A549 (cell line): Measurements from ENCODE around the gene FANCC. TPM values are rescaled to one million over a fixed set of nuclear protein-coding genes. Genes with fewer than 3 reads are reported as not detected.

Experiments used
- ATAC-seq, 2 experiments: fragments of 200-7000 bp in 1 of 2; fragments of >200 bp in 1 of 2; cut with Nextera tagmentation in 1 of 2; cut with Tn5 transposase in 1 of 2; 3 replicates each; pipeline versions ENCODE4 v1.8.0 to v1.9.1; 2018 to 2020; ENCODE audit warnings: mild to moderate bottlenecking in 1 of 2, moderate library complexity in 1 of 2
- CTCF ChIA-PET: fragments of 300-600 bp; sonication (Branson Sonifier 250); formaldehyde crosslinking; extraction: SDS; loops from one replicate; lab custom pipeline; 2021; ENCODE audit warnings: antibody characterized with exemption, inconsistent platforms; lab: Yijun Ruan, JAX
- POLR2A ChIA-PET: fragments of 350-600 bp; formaldehyde crosslinking; extraction: SDS; loops from one replicate; lab custom pipeline; 2021; ENCODE audit warnings: antibody characterized with exemption, inconsistent platforms; lab: Yijun Ruan, JAX
- DNase-seq, 2 experiments: peaks; one replicate each; pipeline versions ENCODE4 v3.0.0 to v3.0.0-alpha.2; 2011 to 2016; ENCODE audit warnings: low read depth in 1 of 2, low spot score in 1 of 2
- FAIRE-seq: peaks from 2 replicates; lab custom pipeline; 2011; peaks lifted over from hg19 to GRCh38; lab: Jason Lieb, UNC
- H3K27ac ChIP-seq, 2 experiments: fragments of >200 bp; sonication (Bioruptor Twin); formaldehyde crosslinking; 3 replicates each; pipeline ENCODE4 v1.5.1; 2016 to 2017
- H3K4me1 ChIP-seq: fragments of >200 bp; sonication (Bioruptor Twin); formaldehyde crosslinking; 3 replicates; pipeline ENCODE4 v1.6.1; 2016
- H3K4me2 ChIP-seq: fragments of >200 bp; sonication (Bioruptor Twin); formaldehyde crosslinking; 3 replicates; pipeline ENCODE4 v1.6.1; 2016
- H3K4me3 ChIP-seq: fragments of >200 bp; sonication (Bioruptor Twin); formaldehyde crosslinking; 3 replicates; pipeline ENCODE4 v1.5.1; 2016
- H3K9me3 ChIP-seq: fragments of >200 bp; sonication (Bioruptor Twin); formaldehyde crosslinking; 3 replicates; pipeline ENCODE4 v1.6.1; 2016
- BCL3 ChIP-seq: fragments of >200 bp; sonication (Bioruptor Twin); formaldehyde crosslinking; IDR thresholded peaks from 3 replicates; pipeline ENCODE4 v1.6.1; 2016
- CBX8 ChIP-seq: fragments of 200-600 bp; sonication (generic); IDR thresholded peaks from 2 replicates; pipeline ENCODE4 v1.6.1; 2016
- CHD4 ChIP-seq: fragments of 200-600 bp; sonication (generic); IDR thresholded peaks from 2 replicates; pipeline ENCODE4 v1.6.1; 2016; ENCODE audit warnings: antibody characterized with exemption, mild to moderate bottlenecking, borderline replicate concordance
- E2F6 ChIP-seq: IDR thresholded peaks from 2 replicates; pipeline ENCODE4 v1.6.1; 2012; ENCODE audit warnings: low read depth, borderline replicate concordance
- EHMT2 ChIP-seq: fragments of 200-600 bp; sonication (generic); IDR thresholded peaks from 2 replicates; pipeline ENCODE4 v1.6.1; 2016; ENCODE audit warnings: antibody characterized with exemption, low read depth, mild to moderate bottlenecking, moderate library complexity
- EP300 ChIP-seq, 2 experiments: fragments of >200 bp; sonication (Bioruptor Twin); formaldehyde crosslinking; IDR thresholded peaks; 2 replicates in 1 of 2; 3 replicates in 1 of 2; pipeline ENCODE4 v1.6.1; 2016 to 2017
- ESRRA ChIP-seq: fragments of 150-350 bp; IDR thresholded peaks from 2 replicates; pipeline ENCODE4 v1.6.1; 2014; ENCODE audit warnings: mild to moderate bottlenecking, low read length, borderline replicate concordance
- FOSB ChIP-seq: fragments of 250-450 bp; sonication (Bioruptor Pico); IDR thresholded peaks from 2 replicates; pipeline ENCODE4 v1.5.0; 2020; ENCODE audit warnings: mild to moderate bottlenecking, moderate library complexity
- FOSL2 ChIP-seq, 2 experiments: fragments of 450-650 bp in 1 of 2; fragments of >200 bp in 1 of 2; sonication (Bioruptor Twin) in 1 of 2; formaldehyde crosslinking; IDR thresholded peaks; 2 replicates each; pipeline versions ENCODE4 v1.5.0 to v1.6.1; 2016 to 2020; ENCODE audit warnings: mild to moderate bottlenecking in 1 of 2, moderate library complexity in 1 of 2
- GATA3 ChIP-seq: IDR thresholded peaks from 2 replicates; pipeline ENCODE4 v1.6.1; 2012; ENCODE audit warnings: borderline replicate concordance
- HDAC2 ChIP-seq: fragments of 200-600 bp; sonication (generic); IDR thresholded peaks from 2 replicates; pipeline ENCODE4 v1.6.1; 2016
- HEYL ChIP-seq: fragments of 250-450 bp; sonication (Bioruptor Pico); IDR thresholded peaks from 2 replicates; pipeline ENCODE4 v1.8.0; 2021; ENCODE audit warnings: mild to moderate bottlenecking, moderate library complexity
- HOXA7 ChIP-seq: fragments of 250-450 bp; sonication (Bioruptor Pico); IDR thresholded peaks from 2 replicates; pipeline ENCODE4 v1.5.0; 2020; ENCODE audit warnings: mild to moderate bottlenecking, moderate library complexity
- HOXB5 ChIP-seq: fragments of 250-450 bp; sonication (Bioruptor Pico); IDR thresholded peaks from 2 replicates; pipeline ENCODE4 v1.5.0; 2020; ENCODE audit warnings: mild to moderate bottlenecking, moderate library complexity
- JUNB ChIP-seq: fragments of >200 bp; sonication (Bioruptor Twin); formaldehyde crosslinking; IDR thresholded peaks from 2 replicates; pipeline ENCODE4 v1.6.1; 2016
- KDM1A ChIP-seq: fragments of 200-600 bp; sonication (generic); IDR thresholded peaks from 2 replicates; pipeline ENCODE4 v1.6.1; 2016; ENCODE audit warnings: low read depth, mild to moderate bottlenecking
- KDM5A ChIP-seq: fragments of 200-600 bp; sonication (generic); IDR thresholded peaks from 2 replicates; pipeline ENCODE4 v1.6.1; 2016; ENCODE audit warnings: antibody characterized with exemption, mild to moderate bottlenecking
- MYC ChIP-seq: IDR thresholded peaks from 2 replicates; pipeline ENCODE4 v1.6.1; 2012; ENCODE audit warnings: mild to moderate bottlenecking, inconsistent platforms, low read length, improper control_type of control experiment, borderline replicate concordance
- NR3C1 ChIP-seq: fragments of >200 bp; sonication (Bioruptor Twin); formaldehyde crosslinking; IDR thresholded peaks from 3 replicates; pipeline ENCODE4 v1.6.1; 2017
- PHF8 ChIP-seq: fragments of 200-600 bp; sonication (generic); IDR thresholded peaks from 2 replicates; pipeline ENCODE4 v1.6.1; 2016; ENCODE audit warnings: low read depth, mild to moderate bottlenecking, antibody characterized with exemption, moderate library complexity, borderline replicate concordance
- POLR2A ChIP-seq: IDR thresholded peaks from 2 replicates; pipeline ENCODE4 v1.6.1; 2012; ENCODE audit warnings: mild to moderate bottlenecking, low read length
- POLR2AphosphoS2 ChIP-seq: conservative IDR thresholded peaks from 2 replicates; pipeline ENCODE4 v1.6.1; 2012; ENCODE audit warnings: low read length, improper control_type of control experiment, inconsistent platforms
- RARB ChIP-seq: fragments of 250-450 bp; sonication (Bioruptor Pico); IDR thresholded peaks from 2 replicates; pipeline ENCODE4 v1.8.0; 2021; ENCODE audit warnings: mild to moderate bottlenecking, moderate library complexity
- RFX5 ChIP-seq: fragments of 450-650 bp; IDR thresholded peaks from 2 replicates; pipeline ENCODE4 v1.7.1; 2014; ENCODE audit warnings: antibody characterized with exemption, mild to moderate bottlenecking, moderate library complexity
- SREBF2 ChIP-seq: fragments of 450-650 bp; IDR thresholded peaks from 2 replicates; pipeline ENCODE4 v1.6.1; 2014; ENCODE audit warnings: mild to moderate bottlenecking, moderate library complexity
- TP53 ChIP-seq: fragments of 250-450 bp; sonication (Bioruptor Pico); IDR thresholded peaks from 2 replicates; pipeline ENCODE4 v1.5.0; 2021; ENCODE audit warnings: mild to moderate bottlenecking, moderate library complexity
- ZC3H11A ChIP-seq: fragments of 450-650 bp; IDR thresholded peaks from 2 replicates; pipeline ENCODE4 v1.6.1; 2014; ENCODE audit warnings: antibody characterized with exemption, mild to moderate bottlenecking
- ZNF302 ChIP-seq: fragments of 250-450 bp; sonication (Bioruptor Pico); IDR thresholded peaks from 2 replicates; pipeline ENCODE4 v1.9.0; 2021; ENCODE audit warnings: inconsistent platforms, mild to moderate bottlenecking, moderate library complexity
- ZSCAN20 ChIP-seq: fragments of 250-450 bp; sonication (Bioruptor Pico); IDR thresholded peaks from 2 replicates; pipeline ENCODE4 v1.8.0; 2022; ENCODE audit warnings: mild to moderate bottlenecking, moderate library complexity
- WGBS: methylation state at CpG from one replicate; pipeline ENCODE4 v1.1.6; 2017; ENCODE audit errors: missing lambda C conversion rate; 5-methylcytosine and 5-hydroxymethylcytosine counted together
- polyA plus RNA-seq, 4 experiments: library from polyadenylated mRNA; depleted of rRNA in 3 of 4; stranded (reverse); fragments of >200 nt; fragmentation: RNase III in 1 of 4; extraction: RNeasy Plus Mini Kit Qiagen cat#74134 plus additional on column Dnase treatment in 1 of 4; gene quantifications; 2 replicates in 3 of 4; 3 replicates in 1 of 4; pipeline ENCODE4 v1.2.3, GENCODE V29; 2011 to 2017
- TF ChIP-seq, protein P1 (sequence below): fragments of 250-450 bp; sonication (Bioruptor Pico); IDR thresholded peaks from 2 replicates; pipeline ENCODE4 v1.5.0; 2021; ENCODE audit warnings: mild to moderate bottlenecking, moderate library complexity, borderline replicate concordance
- TF ChIP-seq, protein P2 (sequence below): fragments of 450-650 bp; IDR thresholded peaks from 2 replicates; pipeline ENCODE4 v1.6.1; 2014; ENCODE audit warnings: antibody characterized with exemption

Gene FANCC
- polyA plus RNA-seq, 2 of the 4 experiments (the other 2 are of a cell fraction): 13.5 to 24.9 TPM

GRCh38 chr9:95280745-95281144 is 36.8 kb downstream of the FANCC start:
- 95% methylated on average over 1 of the region's 1 CpG for WGBS
- H3K4me1 ChIP-seq: peaks cover 19% of the 10 kb centered on the region
- ChIA-PET POLR2A (no interaction called here), CTCF (interaction anchor here (0.6 to 0.8 kb wide), 2 partner anchors 40 to 56 kb away, joined by 3 to 4 read pairs; no protein-coding TSS in a partner anchor)
- H3K4me3 ChIP-seq: no peak overlapping the region
- no peak overlapping the region for H3K27ac ChIP-seq
- DNase-seq (no peak), FAIRE-seq (no peak), ATAC-seq (no peak)
- H3K4me2 ChIP-seq: no peak overlapping the region
- peaks cover 18% of the 10 kb centered on the region; the same call in 1 of the 3 replicates for H3K9me3 ChIP-seq
- TF ChIP-seq ESRRA: no peak
- TF ChIP-seq FOSL2 (IDR thresholded peaks at IDR 0.05): no peak
- no peak for TF ChIP-seq FOSL2 (CRISPR knock-in tag; IDR thresholded peaks at IDR 0.05)
- TF ChIP-seq HOXA7: no peak
- TF ChIP-seq RFX5: no peak
- no peak for TF ChIP-seq E2F6
- no peak for TF ChIP-seq ZNF302 (CRISPR knock-in tag)
- TF ChIP-seq PHF8: no peak
- no peak for TF ChIP-seq EHMT2
- TF ChIP-seq POLR2AphosphoS2: no peak
- TF ChIP-seq KDM5A: no peak
- TF ChIP-seq HDAC2: no peak
- no peak for TF ChIP-seq MYC
- TF ChIP-seq, protein P1, sequence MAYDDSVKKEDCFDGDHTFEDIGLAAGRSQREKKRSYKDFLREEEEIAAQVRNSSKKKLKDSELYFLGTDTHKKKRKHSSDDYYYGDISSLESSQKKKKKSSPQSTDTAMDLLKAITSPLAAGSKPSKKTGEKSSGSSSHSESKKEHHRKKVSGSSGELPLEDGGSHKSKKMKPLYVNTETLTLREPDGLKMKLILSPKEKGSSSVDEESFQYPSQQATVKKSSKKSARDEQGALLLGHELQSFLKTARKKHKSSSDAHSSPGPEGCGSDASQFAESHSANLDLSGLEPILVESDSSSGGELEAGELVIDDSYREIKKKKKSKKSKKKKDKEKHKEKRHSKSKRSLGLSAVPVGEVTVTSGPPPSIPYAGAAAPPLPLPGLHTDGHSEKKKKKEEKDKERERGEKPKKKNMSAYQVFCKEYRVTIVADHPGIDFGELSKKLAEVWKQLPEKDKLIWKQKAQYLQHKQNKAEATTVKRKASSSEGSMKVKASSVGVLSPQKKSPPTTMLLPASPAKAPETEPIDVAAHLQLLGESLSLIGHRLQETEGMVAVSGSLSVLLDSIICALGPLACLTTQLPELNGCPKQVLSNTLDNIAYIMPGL (CRISPR knock-in tag): no peak
- TF ChIP-seq ZC3H11A: no peak
- TF ChIP-seq HEYL (CRISPR knock-in tag): no peak
- no peak for TF ChIP-seq ZSCAN20
- TF ChIP-seq, protein P2, sequence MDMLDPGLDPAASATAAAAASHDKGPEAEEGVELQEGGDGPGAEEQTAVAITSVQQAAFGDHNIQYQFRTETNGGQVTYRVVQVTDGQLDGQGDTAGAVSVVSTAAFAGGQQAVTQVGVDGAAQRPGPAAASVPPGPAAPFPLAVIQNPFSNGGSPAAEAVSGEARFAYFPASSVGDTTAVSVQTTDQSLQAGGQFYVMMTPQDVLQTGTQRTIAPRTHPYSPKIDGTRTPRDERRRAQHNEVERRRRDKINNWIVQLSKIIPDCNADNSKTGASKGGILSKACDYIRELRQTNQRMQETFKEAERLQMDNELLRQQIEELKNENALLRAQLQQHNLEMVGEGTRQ: no peak
- TF ChIP-seq POLR2A: no peak
- TF ChIP-seq TP53: no peak
- TF ChIP-seq, all 56 proteins: peak for 0

GRCh38 chr9:95277509-95277908 is 40.0 kb downstream of the FANCC start:
- Histone ChIP-seq H3K4me1 (no peaks in the 10 kb centered on the region), H3K4me3 (no peak overlapping the region), H3K27ac (no peak overlapping the region), H3K9me3 (peaks cover 18% of the 10 kb centered on the region; the same call in 1 of the 3 replicates), H3K4me2 (no peak overlapping the region)
- TF ChIP-seq POLR2AphosphoS2 (no peak), JUNB (no peak), FOSB (CRISPR knock-in tag) (no peak), BCL3 (no peak), HOXB5 (CRISPR knock-in tag) (no peak), KDM1A (no peak), KDM5A (no peak), CHD4 (no peak), SREBF2 (no peak), GATA3 (no peak), RARB (CRISPR knock-in tag) (no peak), HOXA7 (no peak), NR3C1 (no peak), ESRRA (no peak), EP300 (IDR thresholded peaks at IDR 0.05) (no peak), ZC3H11A (no peak), HEYL (CRISPR knock-in tag) (no peak), CBX8 (no peak)
- TF ChIP-seq, protein P2: no peak
- TF ChIP-seq, protein P1 (CRISPR knock-in tag): no peak
- FAIRE-seq: no peak
- no peak for ATAC-seq
- ChIA-PET CTCF (no interaction called here), POLR2A (no interaction called here)
- no peak for DNase-seq
